Fibroblast of skin of back (primary cell): ENCODE results near the gene CCDC40.
"Not testable (repeated sequence)": the region's sequence is repeated elsewhere in the genome, so short reads cannot be mapped to it uniquely, and the experiment has no call there.

Experiments used
- DNase-seq: peaks from one replicate; pipeline ENCODE4 v3.0.0-alpha.2; 2013

Gene CCDC40

GRCh38 chr17:80024206-80024972 is 12.1 kb upstream of the CCDC40 start:
- DNase-seq: no peak

DNA sequence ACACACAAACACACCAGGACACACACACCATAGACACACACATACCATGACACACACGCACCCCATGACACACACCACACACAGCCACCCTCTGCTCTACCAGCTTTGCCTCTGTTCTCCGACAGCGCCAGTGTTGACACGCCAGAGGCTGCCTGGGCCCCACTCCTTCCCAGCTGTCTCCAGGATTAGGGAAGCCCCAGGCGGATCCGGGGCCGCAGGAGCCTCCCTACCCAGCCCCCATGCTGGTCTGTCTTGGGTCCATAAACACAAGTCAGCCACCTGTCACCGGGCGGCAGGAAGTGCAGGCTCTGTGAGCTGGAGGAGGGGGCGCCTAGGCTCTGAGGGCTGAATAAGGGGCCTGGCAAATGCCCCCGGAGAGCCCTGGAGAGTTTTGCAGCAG is 11.3 kb upstream of the CCDC40 start:
- DNase-seq: no peak

GRCh38 chr17:80025796-80026195 is 10.6 kb upstream of the CCDC40 start:
- DNase-seq: no peak

DNA sequence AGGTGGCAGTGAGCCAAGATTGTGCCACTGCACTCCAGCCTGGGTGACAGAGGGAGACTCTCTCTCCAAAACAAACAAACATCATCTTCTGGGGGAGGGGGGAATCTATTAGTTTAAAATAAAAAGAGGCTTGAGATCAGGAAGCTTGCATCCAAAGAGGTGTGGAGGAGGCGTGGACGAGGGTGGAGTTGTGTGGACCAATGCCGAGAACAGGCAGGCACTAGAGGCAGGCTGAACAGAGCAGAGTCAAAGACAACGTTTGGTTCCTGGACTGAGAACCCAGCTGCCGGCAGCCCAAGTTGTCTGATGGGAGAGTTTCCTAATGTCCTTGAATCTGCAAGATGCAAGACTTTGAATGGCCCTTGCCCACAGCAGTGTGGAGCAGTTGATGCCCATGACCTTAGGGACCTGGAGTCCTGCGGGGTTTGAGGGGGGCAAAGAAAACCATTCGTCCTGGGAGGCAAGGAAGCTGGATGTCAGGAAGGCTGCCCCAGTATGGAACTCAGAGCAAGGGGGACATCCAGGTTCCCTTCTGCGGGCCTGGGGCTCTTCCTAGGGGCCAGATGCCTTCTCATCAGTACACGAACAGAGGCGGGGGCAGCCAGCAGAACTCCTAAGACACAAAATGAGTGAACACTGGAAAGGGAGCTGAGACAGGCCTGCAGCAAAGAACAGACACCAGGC is 9.9 kb upstream of the CCDC40 start:
- no peak for DNase-seq

DNA sequence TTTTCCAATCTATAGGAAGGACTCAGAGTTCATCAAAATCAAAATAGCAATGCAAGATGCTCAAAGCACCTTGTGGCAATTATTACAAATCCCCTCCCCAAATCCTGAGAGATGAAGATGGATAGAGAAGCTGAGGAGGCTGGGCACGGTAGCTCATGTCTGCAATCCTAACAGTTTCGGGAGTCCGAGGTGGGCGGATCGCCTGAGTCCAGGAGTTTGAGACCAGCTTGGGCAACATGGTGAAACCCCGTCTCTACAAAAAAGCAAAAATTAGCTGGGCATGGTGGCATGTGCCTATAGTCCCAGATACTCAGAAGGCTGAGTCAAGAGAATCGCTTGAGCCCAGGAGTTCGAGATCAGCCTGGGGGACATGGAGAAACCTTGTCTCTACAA is 9.4 kb upstream of the CCDC40 start:
- no peak for DNase-seq

GRCh38 chr17:80028030-80028429 is 8.4 kb upstream of the CCDC40 start:
- no peak for DNase-seq

GRCh38 chr17:80029258-80029974 is 7.0 kb upstream of the CCDC40 start:
- DNase-seq: peak; percentile 85

DNA sequence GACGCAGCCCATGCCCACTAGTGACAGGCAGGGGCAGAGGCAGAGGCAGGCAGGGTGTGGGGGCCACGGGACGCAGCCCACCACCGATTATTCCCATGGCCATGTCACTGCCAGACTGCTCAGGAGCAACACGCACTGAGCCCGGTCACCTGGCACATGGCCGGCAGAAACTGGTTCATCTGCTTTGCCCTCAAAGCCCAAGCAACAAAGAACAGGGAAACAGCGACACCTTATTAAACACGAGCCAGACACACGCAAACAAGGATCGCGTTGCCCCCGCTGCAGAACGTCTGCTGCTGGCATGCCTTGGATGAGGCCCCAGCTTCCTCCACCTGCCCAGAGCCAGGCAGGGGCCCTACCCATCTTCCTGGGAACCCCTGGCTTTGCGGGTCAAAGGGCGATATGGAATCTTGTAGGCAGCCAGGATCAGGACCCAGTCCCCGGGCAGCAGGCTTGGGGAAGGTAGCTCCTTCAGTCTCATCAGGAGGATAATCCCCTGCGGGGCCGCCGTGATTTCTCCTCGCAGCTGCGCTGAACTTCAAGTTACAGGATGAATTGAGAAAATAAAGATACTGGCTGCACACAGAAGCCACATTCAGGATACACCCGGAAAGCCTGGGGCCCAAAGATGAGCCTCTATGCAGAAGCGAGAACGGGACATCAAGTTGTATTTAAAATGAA is 5.6 kb upstream of the CCDC40 start:
- DNase-seq: no peak

- DNase-seq: no peak
These were observed 4.6 kb upstream of the CCDC40 start for GRCh38 chr17:80031691-80032430.

- DNase-seq: no peak
These were observed 3.7 kb upstream of the CCDC40 start for GRCh38 chr17:80032614-80033171.

GRCh38 chr17:80033840-80034239 is 2.6 kb upstream of the CCDC40 start:
- DNase-seq: no peak

DNA sequence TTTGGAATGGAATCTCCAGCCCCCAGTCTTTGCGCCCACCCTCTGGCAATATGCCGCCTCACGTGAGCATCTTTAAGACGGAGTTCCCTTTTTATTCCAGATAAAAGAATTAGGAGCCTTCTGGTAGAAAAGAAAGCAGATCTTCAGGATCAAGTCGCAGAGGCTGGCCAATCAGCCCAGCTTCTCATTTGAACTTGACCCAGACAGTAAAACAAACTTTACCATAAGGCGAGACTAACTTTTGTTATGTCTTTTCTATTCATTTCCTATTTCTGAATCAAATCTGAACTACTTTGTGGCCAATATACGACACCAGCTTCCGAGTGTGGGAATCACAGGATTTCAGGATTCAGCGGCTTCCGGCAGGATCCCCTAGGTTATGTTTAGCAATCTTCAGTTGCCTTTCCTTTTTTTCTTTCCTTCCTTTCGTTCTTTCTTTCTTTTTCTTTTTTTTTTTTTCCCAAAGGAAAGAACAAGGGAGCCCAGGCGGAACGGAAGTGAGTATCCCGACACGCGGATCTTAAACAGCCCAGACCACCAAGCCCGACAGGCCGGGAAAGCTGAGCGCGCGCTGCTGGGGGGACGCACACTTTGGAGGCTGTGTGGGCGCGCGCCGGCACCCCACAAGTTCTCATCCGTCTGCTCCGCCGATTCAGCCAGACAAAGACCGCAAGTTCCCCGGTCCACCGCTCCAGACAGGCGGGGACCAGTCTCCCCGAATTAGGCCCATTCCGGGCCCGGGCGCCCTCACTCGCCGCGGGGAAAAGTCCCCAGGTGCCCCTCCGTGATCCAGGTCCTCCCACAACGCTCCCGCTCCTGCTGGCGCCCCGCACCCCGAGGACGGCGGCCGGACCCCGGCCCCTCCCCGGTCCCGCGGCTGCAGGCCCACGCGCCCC is 1.4 kb upstream of the CCDC40 start:
- peak; percentile 35 for DNase-seq

DNA sequence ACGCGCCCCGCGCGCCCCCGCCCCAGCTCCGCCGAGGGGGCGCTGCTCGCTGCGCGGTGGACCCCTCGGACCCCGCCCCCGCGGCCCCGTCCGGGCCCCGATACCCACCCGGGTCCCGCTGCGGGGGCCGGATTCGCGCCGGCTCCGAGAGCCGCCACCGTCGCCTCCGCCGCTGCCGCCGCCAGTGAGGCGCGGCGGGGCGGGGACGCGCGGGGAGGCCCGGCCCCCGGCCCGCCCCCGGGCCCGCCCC is 830 bp upstream of the CCDC40 start, which contains the start of gene TBC1D16:
Gene TBC1D16 (minus strand): TSS at position 186 of the 250 bp plus-strand sequence. CDS start 22,325 bp downstream, outside the sequence.
- no peak for DNase-seq

- DNase-seq: peak; percentile 47
These were observed 454 bp downstream of the CCDC40 start for GRCh38 chr17:80036715-80037477.

- no peak for DNase-seq
These were observed 7.5 kb downstream of the CCDC40 start for GRCh38 chr17:80043963-80044362.

- DNase-seq: no peak
These were observed 9.3 kb downstream of the CCDC40 start for GRCh38 chr17:80045703-80046102.

DNA sequence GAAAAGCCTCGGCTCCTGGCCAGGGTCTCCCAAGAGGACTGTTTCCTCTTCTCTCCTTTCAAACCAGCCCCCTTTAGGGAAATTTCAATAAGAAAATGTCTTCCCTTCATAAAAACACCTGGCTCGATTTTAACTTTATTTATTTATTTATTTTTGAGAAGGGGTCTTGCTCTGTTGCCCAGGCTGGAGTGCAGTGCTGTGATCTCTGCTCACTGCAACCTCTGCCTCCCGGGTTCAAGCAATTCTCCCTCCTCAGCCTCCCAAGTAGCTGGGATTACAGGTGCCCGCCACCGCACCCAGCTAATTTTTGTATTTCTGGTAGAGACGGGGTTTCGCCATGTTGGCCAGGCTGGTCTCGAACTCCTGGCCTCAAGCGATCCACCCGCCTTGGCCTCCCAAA is 10.3 kb downstream of the CCDC40 start:
- DNase-seq: not testable (repeated sequence)

DNA sequence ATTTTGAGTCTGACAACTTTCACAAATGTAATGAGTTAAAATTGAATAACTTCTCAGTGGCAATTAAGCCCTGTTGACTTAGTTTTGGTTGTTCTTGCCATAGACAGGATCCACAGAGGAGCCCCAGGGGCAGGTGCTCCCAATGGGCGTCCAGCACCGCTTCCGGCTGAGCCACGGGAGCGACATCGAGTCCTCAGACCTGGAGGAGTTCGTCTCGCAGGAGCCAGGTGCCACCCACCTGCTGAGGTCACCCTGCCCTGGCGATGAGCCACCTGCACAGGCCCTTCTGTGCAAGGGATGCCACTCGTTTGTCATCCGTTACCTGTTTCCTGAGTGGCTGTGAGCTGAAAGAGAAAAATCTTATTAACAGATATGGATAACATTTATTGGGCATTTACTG is 10.7 kb downstream of the CCDC40 start:
- DNase-seq: no peak

DNA sequence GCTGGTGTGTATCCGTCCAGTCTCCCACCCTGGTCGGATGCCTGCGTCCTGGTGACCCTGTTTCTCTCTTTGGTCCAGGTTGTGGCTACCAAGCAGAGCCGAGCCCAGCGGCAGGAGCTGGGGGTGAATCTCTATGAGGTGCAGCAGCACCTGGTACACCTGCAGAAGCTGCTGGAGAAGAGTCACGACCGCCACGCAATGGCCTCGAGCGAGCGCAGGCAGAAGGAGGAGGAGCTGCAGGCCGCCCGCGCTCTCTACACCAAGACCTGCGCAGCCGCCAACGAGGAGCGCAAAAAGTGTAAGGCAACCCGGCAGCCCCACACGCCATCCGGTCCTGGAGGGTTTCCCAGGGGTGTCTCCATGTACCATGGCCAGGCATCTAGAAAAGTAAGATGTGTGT is 13.5 kb downstream of the CCDC40 start:
- DNase-seq: no peak

DNA sequence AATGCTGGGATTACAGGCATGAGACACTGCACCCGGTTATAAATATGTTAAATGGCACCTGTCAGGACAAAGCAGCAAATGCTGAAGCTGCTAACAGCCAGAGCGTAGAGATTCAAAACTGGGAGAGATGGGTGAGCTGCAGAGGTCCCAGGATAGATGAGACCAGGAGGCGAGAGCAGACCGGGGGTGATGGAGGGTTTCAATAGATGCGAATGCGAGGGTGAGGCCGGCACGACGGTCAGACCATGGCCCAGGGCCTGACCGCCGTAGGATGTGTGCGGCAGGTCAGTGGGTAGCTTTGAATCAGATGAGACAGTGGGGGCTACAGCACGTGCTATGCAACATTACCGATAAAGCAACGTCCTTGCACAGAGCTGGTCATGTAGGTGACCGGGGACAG is 14.3 kb downstream of the CCDC40 start:
- no peak for DNase-seq
